A549 treated with AZD2906 at 1 μM for 4 hours (cell line): Measurements from ENCODE around the gene FOXA2. TPM values are rescaled to one million over a fixed set of nuclear protein-coding genes. Genes with fewer than 3 reads are reported as not detected.

Experiments used
- total RNA-seq: library from RNA; stranded (reverse); fragments of 200-300 nt; extraction: Qiagen RNA extraction; gene quantifications from 5 replicates; pipeline ENCODE4 v1.2.3, GENCODE V29; 2022

The FOXA2 gene
- 13.0 to 20.1 TPM (median 17.9 TPM) in 5 replicates for total RNA-seq

DNA sequence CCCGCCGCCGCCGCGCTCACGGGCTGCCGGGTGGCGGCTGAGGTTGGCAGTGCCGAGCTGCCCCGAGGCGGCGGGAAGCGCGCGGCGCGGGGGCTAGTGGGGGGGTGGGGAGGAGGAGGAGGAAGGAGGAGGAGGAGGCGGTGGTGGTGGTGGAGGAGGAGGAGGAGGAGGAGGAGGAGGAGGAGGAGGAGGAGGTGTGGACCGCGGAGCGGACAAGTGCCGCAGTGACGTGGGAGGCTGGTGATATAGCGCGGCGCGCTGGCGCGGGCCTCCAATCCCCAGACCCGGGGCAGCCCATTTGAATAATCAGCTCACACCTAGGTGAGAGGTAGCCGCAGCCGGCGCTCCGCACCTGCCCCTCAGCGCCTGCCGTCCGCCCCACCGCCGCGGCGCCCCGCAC is at the start of gene FOXA2:
FOXA2 (minus strand) TSS at position 51 of the 400 bp plus-strand sequence. CDS start 294 bp downstream, outside the sequence.

